ENCODE results near the gene CDCA8. TPM values are rescaled to one million over a fixed set of nuclear protein-coding genes. Genes with fewer than 3 reads are reported as not detected.

CDCA8 gene
- total RNA-seq, 1 experiment from 2014 or later: 48.5 TPM

DNA sequence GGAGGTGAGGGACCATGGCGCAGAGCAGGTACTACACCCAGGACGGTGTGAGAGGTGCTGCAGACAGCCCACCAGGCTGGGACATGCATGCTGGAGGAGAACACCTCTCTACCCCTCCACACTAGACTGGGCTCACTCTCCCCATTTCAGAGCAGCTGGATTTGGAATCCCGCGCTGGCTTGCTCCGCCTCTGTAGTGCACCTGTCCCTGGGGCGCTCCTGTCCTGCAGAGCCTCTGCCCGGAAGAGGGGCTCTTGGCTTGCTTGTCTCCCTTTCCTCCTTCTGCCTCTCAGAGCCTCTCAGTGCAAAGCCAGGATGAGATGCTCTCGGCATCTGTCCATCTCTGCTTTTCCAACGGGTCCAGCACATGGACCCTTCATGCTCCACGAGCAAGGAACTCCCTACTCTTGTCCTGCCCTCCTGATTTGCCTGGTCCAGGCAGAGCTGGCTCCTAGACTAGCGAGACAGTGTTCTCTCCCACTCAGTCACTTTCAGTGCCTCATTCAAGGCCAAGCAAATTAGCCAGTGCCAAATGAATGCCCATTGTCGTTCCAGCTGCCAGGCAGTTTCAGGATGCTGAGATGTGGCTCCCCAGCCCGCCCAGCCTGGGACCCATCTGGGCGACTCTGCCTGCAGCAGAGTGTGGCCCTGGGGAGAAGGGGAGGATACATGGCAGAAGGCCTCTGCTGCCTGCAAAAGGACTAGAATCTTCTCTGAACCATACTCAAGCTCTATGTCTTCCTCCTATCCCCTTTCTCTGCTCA lies 33.7 kb downstream of the CDCA8 start:
- Histone ChIP-seq H3K27ac (ENCODE audit: insufficient read length, low read depth, low read length) (no peak overlapping the region), H3K79me2 (ENCODE audit: insufficient read depth, low read length) (no peaks in the 10 kb centered on the region), H3K14ac (ENCODE audit: insufficient read depth, low read length) (no peak overlapping the region; the same call in 1 of the 2 replicates), H3K18ac (ENCODE audit: insufficient read length, low read depth, low read length) (no peak overlapping the region), H2BK120ac (ENCODE audit: low read depth, low read length, poor library complexity, severe bottlenecking) (no peak overlapping the region), H2AFZ (ENCODE audit: low read length) (no peak overlapping the region), H4K5ac (ENCODE audit: insufficient read length, low read depth, low read length) (no peak overlapping the region), H3K4me1 (ENCODE audit: insufficient read depth, low read length) (no peaks in the 10 kb centered on the region), H2BK15ac (ENCODE audit: low read depth, low read length) (no peak overlapping the region), H4K20me1 (ENCODE audit: control insufficient read depth, insufficient read depth, insufficient read length) (no peaks in the 10 kb centered on the region), H3T11ph (ENCODE audit: low read length) (no peak overlapping the region), H2BK20ac (ENCODE audit: low read depth, low read length, poor library complexity, severe bottlenecking) (no peak overlapping the region), H3K56ac (ENCODE audit: insufficient read length, low read depth, low read length) (no peak overlapping the region), H2BK5ac (ENCODE audit: insufficient read length, low read length) (no peak overlapping the region), H4K91ac (ENCODE audit: insufficient read length, low read depth, low read length) (no peak overlapping the region), H4K8ac (replicated peaks; ENCODE audit: insufficient read length, low read depth, low read length) (no peak overlapping the region), H3K9me3 (ENCODE audit: control insufficient read depth, low read depth, low read length) (no peaks in the 10 kb centered on the region), H3K4me2 (ENCODE audit: insufficient read depth, insufficient read length, low read length) (no peak overlapping the region), H3K4ac (ENCODE audit: low read depth, low read length) (no peak overlapping the region), H3K9ac (ENCODE audit: extremely low read depth, insufficient read length, low read length) (no peak overlapping the region), H3K23me2 (ENCODE audit: insufficient read length, low read depth, low read length, poor library complexity, severe bottlenecking) (no peaks in the 10 kb centered on the region), H2AK5ac (ENCODE audit: insufficient read length, low read length) (no peak overlapping the region), H3K27me3 (ENCODE audit: insufficient read depth, low read length) (no peaks in the 10 kb centered on the region), H3K23ac (ENCODE audit: insufficient read length, low read depth, low read length) (no peak overlapping the region), H3K79me1 (ENCODE audit: insufficient read depth, low read depth, low read length, poor library complexity, severe bottlenecking) (no peaks in the 10 kb centered on the region), H2BK12ac (ENCODE audit: insufficient read length, low read depth, low read length) (no peak overlapping the region)
- Mint-ChIP-seq H3K4me3 (no peak overlapping the region; a peak in 1 of 5 replicates), H3K27me3 (ENCODE audit: low read depth) (peaks cover 28% of the 10 kb centered on the region), H3K36me3 (ENCODE audit: insufficient read depth in 1 of 3, low read depth in 3 of 3) (no peaks in the 10 kb centered on the region; a peak in 1 of 7 replicates), H3K9me3 (no peaks in the 10 kb centered on the region), H3K4me1 (peaks cover 9 to 14% of the 10 kb centered on the region in 2 experiments; a peak in 3 of 4 replicates), H3K27ac (no peak overlapping the region; a peak in 1 of 7 replicates)
- no peak for DNase-seq
- no CpG with 5 or more reads among the region's 14 CpGs for WGBS (ENCODE audit: extremely low coverage, insufficient read length, low lambda C conversion rate)
- TF ChIP-seq CTCF (conservative IDR thresholded peaks at IDR 0.05): no peak
